Measurements from ENCODE around the gene TNFAIP8.

Gene TNFAIP8

GRCh38 chr5:119389288-119390030 lies 33.6 kb downstream of the TNFAIP8 start:
- H3K9me3 ChIP-seq (ENCODE audit: insufficient read depth, low read length) = no peaks in the 10 kb centered on the region
- peaks cover 30% of the 10 kb centered on the region for H3K36me3 ChIP-seq (replicated peaks; ENCODE audit: low read depth, low read length)
- H3K9ac ChIP-seq (ENCODE audit: low read length) = peak overlapping the region; percentile 8; the same call in 1 of the 2 replicates
- H3K27ac ChIP-seq (ENCODE audit: low read length) = peak overlapping the region; percentile 45
- H4K20me1 ChIP-seq (ENCODE audit: insufficient read depth, low read length) = peaks cover 86% of the 10 kb centered on the region
- H2AFZ ChIP-seq (ENCODE audit: low read depth, low read length) = no peak overlapping the region
- peak overlapping the region; percentile 22 for H3K4me3 ChIP-seq (ENCODE audit: low read length)
- no peak for TF ChIP-seq CTCF (IDR thresholded peaks at IDR 0.05; ENCODE audit: low read depth, low read length)
- no peak for TF ChIP-seq EZH2phosphoT487 (IDR thresholded peaks at IDR 0.05; ENCODE audit: low read depth)
- H3K27me3 ChIP-seq (ENCODE audit: low read depth, low read length) = no peaks in the 10 kb centered on the region
- peaks cover 100% of the 10 kb centered on the region for H3K79me2 ChIP-seq (ENCODE audit: low read length)
- peaks cover 78% of the 10 kb centered on the region for H3K4me1 ChIP-seq (ENCODE audit: low read length)
- peak overlapping the region; percentile 47 for H3K4me2 ChIP-seq (ENCODE audit: low read length)

- Histone ChIP-seq H3K79me2 (ENCODE audit: low read length) (peaks cover 100% of the 10 kb centered on the region), H3K9me3 (ENCODE audit: insufficient read depth, low read length) (no peaks in the 10 kb centered on the region), H3K27ac (ENCODE audit: low read length) (peak overlapping the region; percentile 45), H3K4me2 (ENCODE audit: low read length) (peak overlapping the region; percentile 47), H4K20me1 (ENCODE audit: insufficient read depth, low read length) (peaks cover 81% of the 10 kb centered on the region), H3K4me1 (ENCODE audit: low read length) (peaks cover 78% of the 10 kb centered on the region), H3K4me3 (ENCODE audit: low read length) (peak overlapping the region; percentile 22; the same call in 1 of the 2 replicates), H3K27me3 (ENCODE audit: low read depth, low read length) (no peaks in the 10 kb centered on the region), H2AFZ (ENCODE audit: low read depth, low read length) (no peak overlapping the region), H3K9ac (ENCODE audit: low read length) (no peak overlapping the region), H3K36me3 (replicated peaks; ENCODE audit: low read depth, low read length) (peaks cover 33% of the 10 kb centered on the region)
- TF ChIP-seq CTCF (IDR thresholded peaks at IDR 0.05; ENCODE audit: low read depth, low read length) = no peak
- no peak for TF ChIP-seq EZH2phosphoT487 (IDR thresholded peaks at IDR 0.05; ENCODE audit: low read depth)
Measured at GRCh38 chr5:119390404-119390803, 34.6 kb downstream of the TNFAIP8 start.

- H3K79me2 ChIP-seq (ENCODE audit: low read length) = peaks cover 87% of the 10 kb centered on the region
- no peak overlapping the region for H2AFZ ChIP-seq (ENCODE audit: low read depth, low read length)
- no peak overlapping the region for H3K4me2 ChIP-seq (ENCODE audit: low read length)
Measured at GRCh38 chr5:119393201-119393691, 37.4 kb downstream of the TNFAIP8 start.

More at GRCh38 chr5:119393201-119393691, 37.4 kb downstream of the TNFAIP8 start:
- H4K20me1 ChIP-seq (ENCODE audit: insufficient read depth, low read length) = peaks cover 61% of the 10 kb centered on the region
- H3K4me3 ChIP-seq (ENCODE audit: low read length) = no peak overlapping the region
- no peaks in the 10 kb centered on the region for H3K9me3 ChIP-seq (ENCODE audit: insufficient read depth, low read length)
- no peaks in the 10 kb centered on the region for H3K27me3 ChIP-seq (ENCODE audit: low read depth, low read length)
- H3K36me3 ChIP-seq (replicated peaks; ENCODE audit: low read depth, low read length) = peaks cover 40% of the 10 kb centered on the region
- peaks cover 88% of the 10 kb centered on the region for H3K4me1 ChIP-seq (ENCODE audit: low read length)
- H3K27ac ChIP-seq (ENCODE audit: low read length) = no peak overlapping the region
- no peak overlapping the region for H3K9ac ChIP-seq (ENCODE audit: low read length)
- TF ChIP-seq CTCF (IDR thresholded peaks at IDR 0.05; ENCODE audit: low read depth, low read length) (no peak), EZH2phosphoT487 (IDR thresholded peaks at IDR 0.05; ENCODE audit: low read depth) (no peak)

Data from OCI-LY3 (cell line).